GM23338 (cell line): ENCODE measurements around the gene BTLA. TPM values are rescaled to one million over a fixed set of nuclear protein-coding genes. Genes with fewer than 3 reads are reported as not detected.

Experiments
- ATAC-seq: fragments of 200-7000 bp; cut with Tn5 transposase; 3 replicates; pipeline ENCODE4 v1.9.1; 2020
- DNase-seq: peaks from one replicate; pipeline ENCODE4 v3.0.0-alpha.2; 2015; ENCODE audit warnings: low spot score
- H2AFZ ChIP-seq: fragments of 200-600 bp; sonication (generic); 2 replicates; pipeline ENCODE4 v1.8.0; 2016; ENCODE audit warnings: antibody characterized with exemption, mild to moderate bottlenecking, moderate library complexity
- H3F3A ChIP-seq: fragments of 200-600 bp; sonication (generic); replicated peaks from 2 replicates; pipeline ENCODE4 v1.8.0; 2017; ENCODE audit warnings: antibody characterized with exemption, mixed run types, low read depth
- H3K27ac ChIP-seq: fragments of 200-600 bp; sonication (generic); 2 replicates; pipeline ENCODE4 v1.6.1; 2016; ENCODE audit warnings: low read depth
- H3K27me3 ChIP-seq: fragments of 200-600 bp; sonication (generic); 2 replicates; pipeline ENCODE4 v1.8.0; 2016; ENCODE audit warnings: mild to moderate bottlenecking, mixed run types, moderate library complexity; ENCODE audit not compliant: insufficient read depth
- H3K36me3 ChIP-seq: fragments of 200-600 bp; sonication (generic); 2 replicates; pipeline ENCODE4 v1.8.0; 2016; ENCODE audit warnings: mild to moderate bottlenecking; ENCODE audit not compliant: insufficient read depth
- H3K4me1 ChIP-seq: fragments of 200-600 bp; sonication (generic); 2 replicates; pipeline ENCODE4 v1.8.0; 2016; ENCODE audit warnings: mild to moderate bottlenecking, moderate library complexity; ENCODE audit not compliant: insufficient read depth
- H3K4me2 ChIP-seq: fragments of 200-600 bp; sonication (generic); 2 replicates; pipeline ENCODE4 v1.7.1; 2017; ENCODE audit warnings: mixed run types
- H3K4me3 ChIP-seq: fragments of 200-600 bp; sonication (generic); 2 replicates; pipeline ENCODE4 v1.6.1; 2016; ENCODE audit warnings: mixed run types
- H3K79me2 ChIP-seq: fragments of 200-600 bp; sonication (generic); replicated peaks from 2 replicates; pipeline ENCODE4 v1.8.0; 2017; ENCODE audit warnings: mild to moderate bottlenecking; ENCODE audit not compliant: insufficient read depth
- H3K9me2 ChIP-seq: fragments of 200-600 bp; sonication (generic); 2 replicates; pipeline ENCODE4 v1.8.0; 2017; ENCODE audit not compliant: insufficient read depth
- H4K20me1 ChIP-seq: fragments of 200-600 bp; sonication (generic); replicated peaks from 2 replicates; pipeline ENCODE4 v1.8.0; 2017; ENCODE audit warnings: mild to moderate bottlenecking; ENCODE audit not compliant: insufficient read depth
- H3K27ac Mint-ChIP-seq: 2 replicates; pipeline ENCODE4 v1.8.0; 2020; ENCODE audit warnings: inconsistent platforms, mild to moderate bottlenecking, moderate library complexity, mixed read lengths
- H3K27me3 Mint-ChIP-seq: 3 replicates; pipeline ENCODE4 v1.8.0; 2022; ENCODE audit warnings: low read depth, mild to moderate bottlenecking, moderate library complexity, mixed read lengths, inconsistent platforms; ENCODE audit not compliant: insufficient read depth, poor library complexity
- H3K36me3 Mint-ChIP-seq: 3 replicates; pipeline ENCODE4 v1.8.0; 2021; ENCODE audit warnings: low read depth, mild to moderate bottlenecking, inconsistent platforms, moderate library complexity, mixed read lengths
- H3K4me1 Mint-ChIP-seq: 3 replicates; pipeline ENCODE4 v1.8.0; 2020; ENCODE audit warnings: mild to moderate bottlenecking, inconsistent platforms, mixed read lengths
- H3K4me3 Mint-ChIP-seq: 3 replicates; pipeline ENCODE4 v1.8.0; 2021; ENCODE audit warnings: moderate library complexity, mild to moderate bottlenecking, inconsistent platforms, mixed read lengths
- H3K9me3 Mint-ChIP-seq: 3 replicates; pipeline ENCODE4 v1.8.0; 2020; ENCODE audit warnings: moderate library complexity, mild to moderate bottlenecking, inconsistent platforms, mixed read lengths
- CREB1 ChIP-seq: fragments of 250-450 bp; sonication (Bioruptor Pico); IDR thresholded peaks from 2 replicates; pipeline ENCODE4 v1.5.0; 2020; ENCODE audit warnings: low read depth, mild to moderate bottlenecking, moderate library complexity
- ETS1 ChIP-seq: IDR thresholded peaks from 2 replicates; pipeline ENCODE4 v1.6.1; 2016; ENCODE audit warnings: antibody characterized with exemption
- EZH2 ChIP-seq: fragments of 200-600 bp; sonication (generic); IDR thresholded peaks from one replicate; pipeline ENCODE4 v1.8.0; 2017; ENCODE audit warnings: antibody characterized with exemption, mild to moderate bottlenecking, low read depth; ENCODE audit not compliant: unreplicated experiment
- EZH2phosphoT487 ChIP-seq: fragments of 200-600 bp; sonication (generic); IDR thresholded peaks from one replicate; pipeline ENCODE4 v1.8.1; 2018; ENCODE audit warnings: antibody characterized with exemption; ENCODE audit not compliant: unreplicated experiment
- JUNB ChIP-seq: IDR thresholded peaks from one replicate; pipeline ENCODE4 v1.6.1; 2016; ENCODE audit warnings: antibody characterized with exemption; ENCODE audit not compliant: unreplicated experiment
- NANOG ChIP-seq: IDR thresholded peaks from 2 replicates; pipeline ENCODE4 v1.6.1; 2016; ENCODE audit warnings: antibody characterized with exemption, borderline replicate concordance
- POLR2AphosphoS5 ChIP-seq: IDR thresholded peaks from 2 replicates; pipeline ENCODE4 v1.6.1; 2016; ENCODE audit warnings: antibody characterized with exemption, low read depth
- STAT1 ChIP-seq: IDR thresholded peaks from one replicate; pipeline ENCODE4 v1.6.1; 2016; ENCODE audit warnings: antibody characterized with exemption; ENCODE audit not compliant: unreplicated experiment
- ZNF114 ChIP-seq: fragments of 250-450 bp; sonication (Bioruptor Pico); IDR thresholded peaks from 2 replicates; pipeline ENCODE4 v1.5.0; 2020; ENCODE audit warnings: mild to moderate bottlenecking, moderate library complexity
- ZNF331 ChIP-seq: fragments of 250-450 bp; sonication (Bioruptor Pico); IDR thresholded peaks from 2 replicates; pipeline ENCODE4 v1.5.0; 2020; ENCODE audit warnings: low read depth, mild to moderate bottlenecking, moderate library complexity
- polyA plus RNA-seq: library from polyadenylated mRNA; unstranded; fragments of >200 nt; fragmentation: Nextera tagmentation; extraction: Ambion mirVana; gene quantifications from 2 replicates; pipeline ENCODE4 v1.2.1, GENCODE V29; 2016
- total RNA-seq: library from RNA; depleted of rRNA; stranded (reverse); fragments of >200 nt; shearing (Covaris generic); gene quantifications from 2 replicates; pipeline ENCODE4 v1.2.3, GENCODE V29; 2014
- TF ChIP-seq, protein P1 (sequence below): fragments of 250-450 bp; sonication (Bioruptor Pico); IDR thresholded peaks from 2 replicates; pipeline ENCODE4 v1.5.0; 2020; ENCODE audit warnings: mild to moderate bottlenecking, moderate library complexity
- TF ChIP-seq, protein P2 (sequence below), 2 experiments: fragments of 200-600 bp in 1 of 2; sonication (generic) in 1 of 2; conservative IDR thresholded peaks; 2 replicates each; pipeline versions ENCODE4 v1.5.1 to v1.6.1; 2016 to 2017; ENCODE audit warnings: antibody characterized with exemption in 2 of 2, low read depth in 2 of 2, mild to moderate bottlenecking in 2 of 2, moderate library complexity in 1 of 2

BTLA gene
- total and polyA plus RNA-seq, 2 experiments from 2014 or later: 0.44 TPM; not detected in 1

GRCh38 chr3:112477891-112478290 is 21.4 kb downstream of the BTLA start:
- TF ChIP-seq POLR2AphosphoS5 (no peak), ZNF114 (CRISPR knock-in tag) (no peak), ZNF331 (no peak), EZH2phosphoT487 (no peak), EZH2 (no peak)
- TF ChIP-seq, protein P1, sequence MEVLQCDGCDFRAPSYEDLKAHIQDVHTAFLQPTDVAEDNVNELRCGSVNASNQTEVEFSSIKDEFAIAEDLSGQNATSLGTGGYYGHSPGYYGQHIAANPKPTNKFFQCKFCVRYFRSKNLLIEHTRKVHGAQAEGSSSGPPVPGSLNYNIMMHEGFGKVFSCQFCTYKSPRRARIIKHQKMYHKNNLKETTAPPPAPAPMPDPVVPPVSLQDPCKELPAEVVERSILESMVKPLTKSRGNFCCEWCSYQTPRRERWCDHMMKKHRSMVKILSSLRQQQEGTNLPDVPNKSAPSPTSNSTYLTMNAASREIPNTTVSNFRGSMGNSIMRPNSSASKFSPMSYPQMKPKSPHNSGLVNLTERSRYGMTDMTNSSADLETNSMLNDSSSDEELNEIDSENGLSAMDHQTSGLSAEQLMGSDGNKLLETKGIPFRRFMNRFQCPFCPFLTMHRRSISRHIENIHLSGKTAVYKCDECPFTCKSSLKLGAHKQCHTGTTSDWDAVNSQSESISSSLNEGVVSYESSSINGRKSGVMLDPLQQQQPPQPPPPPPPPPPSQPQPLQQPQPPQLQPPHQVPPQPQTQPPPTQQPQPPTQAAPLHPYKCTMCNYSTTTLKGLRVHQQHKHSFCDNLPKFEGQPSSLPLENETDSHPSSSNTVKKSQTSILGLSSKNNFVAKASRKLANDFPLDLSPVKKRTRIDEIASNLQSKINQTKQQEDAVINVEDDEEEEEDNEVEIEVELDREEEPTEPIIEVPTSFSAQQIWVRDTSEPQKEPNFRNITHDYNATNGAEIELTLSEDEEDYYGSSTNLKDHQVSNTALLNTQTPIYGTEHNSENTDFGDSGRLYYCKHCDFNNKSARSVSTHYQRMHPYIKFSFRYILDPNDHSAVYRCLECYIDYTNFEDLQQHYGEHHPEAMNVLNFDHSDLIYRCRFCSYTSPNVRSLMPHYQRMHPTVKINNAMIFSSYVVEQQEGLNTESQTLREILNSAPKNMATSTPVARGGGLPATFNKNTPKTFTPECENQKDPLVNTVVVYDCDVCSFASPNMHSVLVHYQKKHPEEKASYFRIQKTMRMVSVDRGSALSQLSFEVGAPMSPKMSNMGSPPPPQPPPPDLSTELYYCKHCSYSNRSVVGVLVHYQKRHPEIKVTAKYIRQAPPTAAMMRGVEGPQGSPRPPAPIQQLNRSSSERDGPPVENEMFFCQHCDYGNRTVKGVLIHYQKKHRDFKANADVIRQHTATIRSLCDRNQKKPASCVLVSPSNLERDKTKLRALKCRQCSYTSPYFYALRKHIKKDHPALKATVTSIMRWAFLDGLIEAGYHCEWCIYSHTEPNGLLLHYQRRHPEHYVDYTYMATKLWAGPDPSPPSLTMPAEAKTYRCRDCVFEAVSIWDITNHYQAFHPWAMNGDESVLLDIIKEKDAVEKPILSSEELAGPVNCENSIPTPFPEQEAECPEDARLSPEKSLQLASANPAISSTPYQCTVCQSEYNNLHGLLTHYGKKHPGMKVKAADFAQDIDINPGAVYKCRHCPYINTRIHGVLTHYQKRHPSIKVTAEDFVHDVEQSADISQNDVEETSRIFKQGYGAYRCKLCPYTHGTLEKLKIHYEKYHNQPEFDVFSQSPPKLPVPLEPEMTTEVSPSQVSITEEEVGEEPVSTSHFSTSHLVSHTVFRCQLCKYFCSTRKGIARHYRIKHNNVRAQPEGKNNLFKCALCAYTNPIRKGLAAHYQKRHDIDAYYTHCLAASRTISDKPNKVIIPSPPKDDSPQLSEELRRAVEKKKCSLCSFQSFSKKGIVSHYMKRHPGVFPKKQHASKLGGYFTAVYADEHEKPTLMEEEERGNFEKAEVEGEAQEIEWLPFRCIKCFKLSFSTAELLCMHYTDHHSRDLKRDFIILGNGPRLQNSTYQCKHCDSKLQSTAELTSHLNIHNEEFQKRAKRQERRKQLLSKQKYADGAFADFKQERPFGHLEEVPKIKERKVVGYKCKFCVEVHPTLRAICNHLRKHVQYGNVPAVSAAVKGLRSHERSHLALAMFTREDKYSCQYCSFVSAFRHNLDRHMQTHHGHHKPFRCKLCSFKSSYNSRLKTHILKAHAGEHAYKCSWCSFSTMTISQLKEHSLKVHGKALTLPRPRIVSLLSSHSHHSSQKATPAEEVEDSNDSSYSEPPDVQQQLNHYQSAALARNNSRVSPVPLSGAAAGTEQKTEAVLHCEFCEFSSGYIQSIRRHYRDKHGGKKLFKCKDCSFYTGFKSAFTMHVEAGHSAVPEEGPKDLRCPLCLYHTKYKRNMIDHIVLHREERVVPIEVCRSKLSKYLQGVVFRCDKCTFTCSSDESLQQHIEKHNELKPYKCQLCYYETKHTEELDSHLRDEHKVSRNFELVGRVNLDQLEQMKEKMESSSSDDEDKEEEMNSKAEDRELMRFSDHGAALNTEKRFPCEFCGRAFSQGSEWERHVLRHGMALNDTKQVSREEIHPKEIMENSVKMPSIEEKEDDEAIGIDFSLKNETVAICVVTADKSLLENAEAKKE (CRISPR knock-in tag): no peak
- no peaks in the 10 kb centered on the region for H3F3A ChIP-seq
- no peak for ATAC-seq
- H3K36me3 ChIP-seq: no peaks in the 10 kb centered on the region
- H3K4me1 Mint-ChIP-seq: no peaks in the 10 kb centered on the region
- no peaks in the 10 kb centered on the region for H3K79me2 ChIP-seq
- no peak for DNase-seq
- no peaks in the 10 kb centered on the region for H3K27me3 ChIP-seq
- no peaks in the 10 kb centered on the region for H3K9me3 Mint-ChIP-seq
- H3K4me2 ChIP-seq: no peak overlapping the region
- H3K4me1 ChIP-seq: peaks cover 11% of the 10 kb centered on the region
- no peak overlapping the region for H3K4me3 Mint-ChIP-seq
- no peak overlapping the region for H2AFZ ChIP-seq
- no peaks in the 10 kb centered on the region for H4K20me1 ChIP-seq
- H3K27me3 Mint-ChIP-seq: no peaks in the 10 kb centered on the region
- no peak overlapping the region for H3K27ac Mint-ChIP-seq
- no peaks in the 10 kb centered on the region for H3K9me2 ChIP-seq
- H3K4me3 ChIP-seq: no peak overlapping the region
- H3K36me3 Mint-ChIP-seq: no peaks in the 10 kb centered on the region
- H3K27ac ChIP-seq: no peak overlapping the region

DNA sequence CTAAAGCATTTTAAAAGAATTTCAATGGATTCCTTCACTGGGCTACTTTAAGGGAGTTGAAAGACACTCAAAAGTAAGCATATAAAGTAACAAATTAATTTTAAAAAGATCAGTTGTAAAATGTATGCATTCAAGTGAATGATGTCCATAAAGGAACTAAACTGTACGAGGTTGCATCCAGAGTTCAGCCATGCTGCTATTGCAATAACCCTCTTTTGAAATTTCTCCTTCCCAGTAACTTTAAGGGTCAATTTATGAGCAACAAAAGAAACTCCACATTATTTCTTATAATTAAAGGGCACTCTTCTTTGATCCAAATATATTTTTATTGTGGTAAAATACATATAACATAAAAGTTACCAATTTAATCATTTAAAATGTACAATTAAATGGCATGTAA is 22.9 kb downstream of the BTLA start:
- Histone ChIP-seq H3K4me1 (peaks cover 11% of the 10 kb centered on the region), H2AFZ (no peak overlapping the region), H3K79me2 (no peaks in the 10 kb centered on the region), H3K4me3 (no peak overlapping the region), H4K20me1 (no peaks in the 10 kb centered on the region), H3K9me2 (no peaks in the 10 kb centered on the region), H3K27me3 (no peaks in the 10 kb centered on the region), H3F3A (no peaks in the 10 kb centered on the region), H3K4me2 (no peak overlapping the region), H3K36me3 (no peaks in the 10 kb centered on the region), H3K27ac (no peak overlapping the region)
- Mint-ChIP-seq H3K27me3 (no peaks in the 10 kb centered on the region), H3K4me3 (no peak overlapping the region), H3K27ac (no peak overlapping the region), H3K36me3 (no peaks in the 10 kb centered on the region), H3K4me1 (peaks cover 3% of the 10 kb centered on the region; the same call in 1 of the 3 replicates), H3K9me3 (no peaks in the 10 kb centered on the region)
- ATAC-seq (no peak), DNase-seq (no peak)
- no peak for TF ChIP-seq ETS1
- TF ChIP-seq CREB1 (CRISPR knock-in tag): no peak
- TF ChIP-seq, protein P2, sequence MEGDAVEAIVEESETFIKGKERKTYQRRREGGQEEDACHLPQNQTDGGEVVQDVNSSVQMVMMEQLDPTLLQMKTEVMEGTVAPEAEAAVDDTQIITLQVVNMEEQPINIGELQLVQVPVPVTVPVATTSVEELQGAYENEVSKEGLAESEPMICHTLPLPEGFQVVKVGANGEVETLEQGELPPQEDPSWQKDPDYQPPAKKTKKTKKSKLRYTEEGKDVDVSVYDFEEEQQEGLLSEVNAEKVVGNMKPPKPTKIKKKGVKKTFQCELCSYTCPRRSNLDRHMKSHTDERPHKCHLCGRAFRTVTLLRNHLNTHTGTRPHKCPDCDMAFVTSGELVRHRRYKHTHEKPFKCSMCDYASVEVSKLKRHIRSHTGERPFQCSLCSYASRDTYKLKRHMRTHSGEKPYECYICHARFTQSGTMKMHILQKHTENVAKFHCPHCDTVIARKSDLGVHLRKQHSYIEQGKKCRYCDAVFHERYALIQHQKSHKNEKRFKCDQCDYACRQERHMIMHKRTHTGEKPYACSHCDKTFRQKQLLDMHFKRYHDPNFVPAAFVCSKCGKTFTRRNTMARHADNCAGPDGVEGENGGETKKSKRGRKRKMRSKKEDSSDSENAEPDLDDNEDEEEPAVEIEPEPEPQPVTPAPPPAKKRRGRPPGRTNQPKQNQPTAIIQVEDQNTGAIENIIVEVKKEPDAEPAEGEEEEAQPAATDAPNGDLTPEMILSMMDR (conservative IDR thresholded peaks at IDR 0.05; ENCODE audit: low read depth in 2 of 2): no peak
- TF ChIP-seq ZNF114 (CRISPR knock-in tag): no peak
- no peak for TF ChIP-seq POLR2AphosphoS5
- no peak for TF ChIP-seq NANOG
- TF ChIP-seq EZH2phosphoT487: no peak
- TF ChIP-seq EZH2: no peak
- no peak for TF ChIP-seq ZNF331
- no peak for TF ChIP-seq JUNB
- TF ChIP-seq STAT1: no peak
